Esophagus squamous epithelium (tissue), 4 donors: ENCODE results near the gene VAV2.

Experiments used
- POLR2A ChIP-seq, 4 donors: fragments of 450-650 bp; IDR thresholded peaks; one replicate each; pipeline ENCODE4 v1.6.1; 2017; ENCODE audit warnings: antibody characterized with exemption in 4 of 4, mild to moderate bottlenecking in 4 of 4, moderate library complexity in 3 of 4
- TF ChIP-seq, protein P1 (sequence below), 6 experiments: fragments of 450-650 bp in 4 of 6; fragments of 200-600 bp in 2 of 6; sonication (generic) in 2 of 6; IDR thresholded peaks; one replicate each; pipeline ENCODE4 v1.5.1; 2016 to 2019; ENCODE audit warnings: antibody characterized with exemption in 6 of 6, mild to moderate bottlenecking in 4 of 6, moderate library complexity in 4 of 6

DNA sequence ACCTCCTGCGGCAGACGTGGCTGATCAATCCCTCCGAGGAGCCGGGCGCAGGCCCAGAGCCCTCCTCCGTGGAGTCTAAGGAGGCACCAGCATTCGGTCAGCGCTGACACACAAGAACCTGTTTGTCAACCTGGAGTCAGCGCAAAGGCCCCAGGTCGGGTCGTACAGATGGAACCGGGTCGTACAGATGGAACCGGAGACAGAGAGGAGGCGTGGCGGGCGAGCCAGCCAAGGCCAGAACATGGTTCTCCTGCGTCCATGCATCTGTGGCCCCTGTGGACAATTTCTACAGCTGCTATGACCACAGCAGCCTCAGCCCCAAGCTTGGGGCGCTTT is 128.9 kb downstream of the VAV2 start:
- TF ChIP-seq, protein P1, sequence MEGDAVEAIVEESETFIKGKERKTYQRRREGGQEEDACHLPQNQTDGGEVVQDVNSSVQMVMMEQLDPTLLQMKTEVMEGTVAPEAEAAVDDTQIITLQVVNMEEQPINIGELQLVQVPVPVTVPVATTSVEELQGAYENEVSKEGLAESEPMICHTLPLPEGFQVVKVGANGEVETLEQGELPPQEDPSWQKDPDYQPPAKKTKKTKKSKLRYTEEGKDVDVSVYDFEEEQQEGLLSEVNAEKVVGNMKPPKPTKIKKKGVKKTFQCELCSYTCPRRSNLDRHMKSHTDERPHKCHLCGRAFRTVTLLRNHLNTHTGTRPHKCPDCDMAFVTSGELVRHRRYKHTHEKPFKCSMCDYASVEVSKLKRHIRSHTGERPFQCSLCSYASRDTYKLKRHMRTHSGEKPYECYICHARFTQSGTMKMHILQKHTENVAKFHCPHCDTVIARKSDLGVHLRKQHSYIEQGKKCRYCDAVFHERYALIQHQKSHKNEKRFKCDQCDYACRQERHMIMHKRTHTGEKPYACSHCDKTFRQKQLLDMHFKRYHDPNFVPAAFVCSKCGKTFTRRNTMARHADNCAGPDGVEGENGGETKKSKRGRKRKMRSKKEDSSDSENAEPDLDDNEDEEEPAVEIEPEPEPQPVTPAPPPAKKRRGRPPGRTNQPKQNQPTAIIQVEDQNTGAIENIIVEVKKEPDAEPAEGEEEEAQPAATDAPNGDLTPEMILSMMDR (IDR thresholded peaks at IDR 0.05), result no peak
- no peak for TF ChIP-seq POLR2A (IDR thresholded peaks at IDR 0.05)
